HG02840 (cell line): ENCODE results near the gene HHATL.

ENCODE experiments used
- ATAC-seq: cut with Tn5 transposase; IDR thresholded peaks from one replicate; pipeline ENCODE4 v1.9.1; 2021; ENCODE audit warnings: mild to moderate bottlenecking, moderate library complexity, moderate number of reproducible peaks; ENCODE audit not compliant: unreplicated experiment, low FRiP score

Gene HHATL

GRCh38 chr3:42667523-42668412, 34.8 kb downstream of the HHATL start:
- no peak for ATAC-seq

GRCh38 chr3:42667096-42667522, 35.5 kb downstream of the HHATL start:
- no peak for ATAC-seq

- ATAC-seq = no peak
Measured at GRCh38 chr3:42666577-42666998, 36.0 kb downstream of the HHATL start.

GRCh38 chr3:42666022-42666421, 36.6 kb downstream of the HHATL start:
- ATAC-seq = no peak

GRCh38 chr3:42665050-42665878, 37.3 kb downstream of the HHATL start:
- no peak for ATAC-seq

GRCh38 chr3:42664438-42664803, 38.2 kb downstream of the HHATL start:
- no peak for ATAC-seq

GRCh38 chr3:42663581-42664437, 38.8 kb downstream of the HHATL start:
- no peak for ATAC-seq

- ATAC-seq = no peak
Measured at GRCh38 chr3:42662813-42663535, 39.6 kb downstream of the HHATL start.

- no peak for ATAC-seq
Measured at GRCh38 chr3:42662037-42662812, 40.4 kb downstream of the HHATL start.

- ATAC-seq = no peak
Measured at GRCh38 chr3:42661593-42662022, 41.0 kb downstream of the HHATL start.

GRCh38 chr3:42660898-42661297, 41.7 kb downstream of the HHATL start:
- no peak for ATAC-seq

- ATAC-seq = no peak
Measured at GRCh38 chr3:42660131-42660715, 42.4 kb downstream of the HHATL start.

GRCh38 chr3:42659451-42660130, 43.0 kb downstream of the HHATL start:
- no peak for ATAC-seq

- ATAC-seq = no peak
Measured at GRCh38 chr3:42658771-42659390, 43.7 kb downstream of the HHATL start.

- no peak for ATAC-seq
Measured at GRCh38 chr3:42658091-42658770, 44.4 kb downstream of the HHATL start.

GRCh38 chr3:42657675-42658074, 44.9 kb downstream of the HHATL start:
- no peak for ATAC-seq
